Thyroid gland (tissue), 4 donors: ENCODE measurements around the gene BICRA.

Experiments
- CTCF ChIP-seq, 6 experiments: fragments of 200-600 bp in 3 of 6; fragments of 450-650 bp in 3 of 6; sonication (generic) in 3 of 6; IDR thresholded peaks; one replicate each; pipeline ENCODE4 v1.5.1; 2016 to 2019; ENCODE audit warnings: antibody characterized with exemption in 6 of 6, mild to moderate bottlenecking in 2 of 6, inconsistent platforms in 1 of 6, moderate library complexity in 1 of 6
- POLR2A ChIP-seq, 2 donors: fragments of 450-650 bp; IDR thresholded peaks; one replicate each; pipeline ENCODE4 v1.6.1; 2017; ENCODE audit warnings: antibody characterized with exemption in 2 of 2, mild to moderate bottlenecking in 2 of 2, moderate library complexity in 1 of 2

DNA sequence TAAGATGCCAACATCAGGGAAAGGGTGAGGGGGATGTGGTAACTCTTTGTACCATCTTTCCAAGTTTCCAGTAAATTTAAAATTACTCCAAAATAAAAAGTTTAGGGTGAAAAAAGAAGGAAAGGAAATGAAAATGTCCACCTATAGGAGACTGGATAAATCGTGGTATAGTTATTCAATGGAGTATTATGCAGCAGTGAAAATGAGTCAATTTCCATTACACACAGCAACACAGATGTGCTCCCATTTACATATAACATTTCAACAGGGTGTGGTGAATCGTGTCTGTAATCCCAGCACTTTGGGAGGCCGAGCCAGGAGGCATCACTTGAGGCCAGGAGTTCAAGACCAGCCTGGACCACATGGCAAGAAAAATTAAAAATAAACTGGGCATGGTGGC lies 28.5 kb upstream of the BICRA start:
- no peak for TF ChIP-seq CTCF (IDR thresholded peaks at IDR 0.05)
- TF ChIP-seq POLR2A (IDR thresholded peaks at IDR 0.05) = no peak
